Neural crest cell (in vitro differentiated cells): ENCODE data around the gene WDR90. TPM values are rescaled to one million over a fixed set of nuclear protein-coding genes. Genes with fewer than 3 reads are reported as not detected.
A peak's percentile ranks its signal among the peaks of the same experiment; 100 is the strongest.

ENCODE experiments used
- DNase-seq: peaks from one replicate; pipeline ENCODE4 v3.0.0; 2021; ENCODE audit warnings: low read depth, mixed read lengths, low spot score
- H3K27ac Mint-ChIP-seq: one replicate; pipeline ENCODE4 v1.8.0; 2021; ENCODE audit warnings: mild to moderate bottlenecking, mixed read lengths; ENCODE audit not compliant: unreplicated experiment
- H3K27me3 Mint-ChIP-seq: 2 replicates; pipeline ENCODE4 v1.8.0; 2021; ENCODE audit warnings: low read depth, mild to moderate bottlenecking, mixed read lengths
- H3K36me3 Mint-ChIP-seq: 2 replicates; pipeline ENCODE4 v1.8.0; 2021; ENCODE audit warnings: low read depth, mild to moderate bottlenecking, mixed read lengths
- H3K4me1 Mint-ChIP-seq: 2 replicates; pipeline ENCODE4 v1.8.0; 2021; ENCODE audit warnings: mixed read lengths
- H3K4me3 Mint-ChIP-seq: one replicate; pipeline ENCODE4 v1.8.0; 2021; ENCODE audit warnings: mild to moderate bottlenecking, mixed read lengths
- H3K9me3 Mint-ChIP-seq: 2 replicates; pipeline ENCODE4 v1.8.0; 2021; ENCODE audit warnings: mixed read lengths
- CTCF ChIP-seq: fragments of 200-600 bp; sonication (generic); conservative IDR thresholded peaks from 2 replicates; pipeline ENCODE4 v1.5.0; 2021; ENCODE audit warnings: antibody characterized with exemption, mild to moderate bottlenecking
- total RNA-seq: library from RNA; stranded (reverse); gene quantifications from 2 replicates; pipeline ENCODE4 v1.2.1, GENCODE V29; 2021

Gene WDR90
- total RNA-seq, 1 donor from 2014 or later: 97.0 TPM

- Mint-ChIP-seq H3K4me1 (peaks cover 18% of the 10 kb centered on the region), H3K27me3 (peaks cover 10% of the 10 kb centered on the region), H3K4me3 (peak overlapping the region; percentile 90), H3K36me3 (peaks cover 5% of the 10 kb centered on the region), H3K27ac (peak overlapping the region; percentile 67), H3K9me3 (no peaks in the 10 kb centered on the region)
- DNase-seq: no peak
- no peak for TF ChIP-seq CTCF
These were observed 33.6 kb downstream of the WDR90 start for GRCh38 chr16:682493-683395.

GRCh38 chr16:683396-684070 is 34.4 kb downstream of the WDR90 start:
- peak overlapping the region; percentile 12 for H3K27ac Mint-ChIP-seq
- peaks cover 18% of the 10 kb centered on the region for H3K4me1 Mint-ChIP-seq
- TF ChIP-seq CTCF: no peak
- H3K4me3 Mint-ChIP-seq: peak overlapping the region; percentile 90
- H3K36me3 Mint-ChIP-seq: peaks cover 5% of the 10 kb centered on the region
- peaks cover 10% of the 10 kb centered on the region for H3K27me3 Mint-ChIP-seq
- no peaks in the 10 kb centered on the region for H3K9me3 Mint-ChIP-seq
- DNase-seq: no peak

- peaks cover 8% of the 10 kb centered on the region for H3K27me3 Mint-ChIP-seq
- H3K27ac Mint-ChIP-seq: peak within 1 kb of the TSS; percentile 12
These were observed 35.1 kb downstream of the WDR90 start, which contains the start of gene JMJD8 for GRCh38 chr16:684071-684794. JMJD8 (minus strand) TSS chr16:684334; CDS start chr16:684319, 15 bp downstream.

GRCh38 chr16:684961-685696 is 36.0 kb downstream of the WDR90 start:
- Mint-ChIP-seq H3K9me3 (no peaks in the 10 kb centered on the region), H3K27me3 (peaks cover 12% of the 10 kb centered on the region), H3K27ac (no peak overlapping the region), H3K36me3 (peaks cover 5% of the 10 kb centered on the region), H3K4me1 (peaks cover 23% of the 10 kb centered on the region), H3K4me3 (no peak overlapping the region)
- no peak for TF ChIP-seq CTCF
- no peak for DNase-seq

More at GRCh38 chr16:684071-684794, 35.1 kb downstream of the WDR90 start, which contains the start of gene JMJD8:
- peak; percentile 91 for DNase-seq
- peaks cover 5% of the 10 kb centered on the region for H3K36me3 Mint-ChIP-seq
- peaks cover 15% of the 10 kb centered on the region for H3K4me1 Mint-ChIP-seq
- no peak for TF ChIP-seq CTCF
- H3K4me3 Mint-ChIP-seq: peak within 1 kb of the TSS; percentile 90
- no peaks in the 10 kb centered on the region for H3K9me3 Mint-ChIP-seq

- peak; percentile 50 for TF ChIP-seq CTCF
- H3K9me3 Mint-ChIP-seq: no peaks in the 10 kb centered on the region
- H3K4me1 Mint-ChIP-seq: peaks cover 27% of the 10 kb centered on the region
- H3K4me3 Mint-ChIP-seq: peak overlapping the region; percentile 78
- H3K27ac Mint-ChIP-seq: no peak overlapping the region
- H3K36me3 Mint-ChIP-seq: peaks cover 5% of the 10 kb centered on the region
- DNase-seq: peak; percentile 50
- peaks cover 18% of the 10 kb centered on the region for H3K27me3 Mint-ChIP-seq
These were observed 36.8 kb downstream of the WDR90 start for GRCh38 chr16:685967-686366.
